Measurements from ENCODE around the gene DPYSL4. TPM values are rescaled to one million over a fixed set of nuclear protein-coding genes. Genes with fewer than 3 reads are reported as not detected.

DPYSL4 gene
- total RNA-seq, 2 donors from 2014 or later: 0.27 to 0.44 TPM

GRCh38 chr10:132144086-132144485 lies 42.7 kb upstream of the DPYSL4 start:
- no peaks in the 10 kb centered on the region for H3K9me3 ChIP-seq
- DNase-seq: no peak
- TF ChIP-seq, protein P1, sequence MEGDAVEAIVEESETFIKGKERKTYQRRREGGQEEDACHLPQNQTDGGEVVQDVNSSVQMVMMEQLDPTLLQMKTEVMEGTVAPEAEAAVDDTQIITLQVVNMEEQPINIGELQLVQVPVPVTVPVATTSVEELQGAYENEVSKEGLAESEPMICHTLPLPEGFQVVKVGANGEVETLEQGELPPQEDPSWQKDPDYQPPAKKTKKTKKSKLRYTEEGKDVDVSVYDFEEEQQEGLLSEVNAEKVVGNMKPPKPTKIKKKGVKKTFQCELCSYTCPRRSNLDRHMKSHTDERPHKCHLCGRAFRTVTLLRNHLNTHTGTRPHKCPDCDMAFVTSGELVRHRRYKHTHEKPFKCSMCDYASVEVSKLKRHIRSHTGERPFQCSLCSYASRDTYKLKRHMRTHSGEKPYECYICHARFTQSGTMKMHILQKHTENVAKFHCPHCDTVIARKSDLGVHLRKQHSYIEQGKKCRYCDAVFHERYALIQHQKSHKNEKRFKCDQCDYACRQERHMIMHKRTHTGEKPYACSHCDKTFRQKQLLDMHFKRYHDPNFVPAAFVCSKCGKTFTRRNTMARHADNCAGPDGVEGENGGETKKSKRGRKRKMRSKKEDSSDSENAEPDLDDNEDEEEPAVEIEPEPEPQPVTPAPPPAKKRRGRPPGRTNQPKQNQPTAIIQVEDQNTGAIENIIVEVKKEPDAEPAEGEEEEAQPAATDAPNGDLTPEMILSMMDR (IDR thresholded peaks at IDR 0.05): no peak
- no peaks in the 10 kb centered on the region for H3K4me1 ChIP-seq
- no peak overlapping the region for H3K27ac ChIP-seq
- intact Hi-C loops (cut with DNase I): loop anchor here (5.0 kb wide), 1 partner anchor 257 kb away; no protein-coding TSS in a partner anchor
- H3K27me3 ChIP-seq: peaks cover 4% of the 10 kb centered on the region
- H3K4me3 ChIP-seq: no peak overlapping the region
- H3K9ac ChIP-seq (ENCODE audit: low read depth in 2 of 2, low read length in 2 of 2): no peak overlapping the region
- no peaks in the 10 kb centered on the region for H3K36me3 ChIP-seq

DNA sequence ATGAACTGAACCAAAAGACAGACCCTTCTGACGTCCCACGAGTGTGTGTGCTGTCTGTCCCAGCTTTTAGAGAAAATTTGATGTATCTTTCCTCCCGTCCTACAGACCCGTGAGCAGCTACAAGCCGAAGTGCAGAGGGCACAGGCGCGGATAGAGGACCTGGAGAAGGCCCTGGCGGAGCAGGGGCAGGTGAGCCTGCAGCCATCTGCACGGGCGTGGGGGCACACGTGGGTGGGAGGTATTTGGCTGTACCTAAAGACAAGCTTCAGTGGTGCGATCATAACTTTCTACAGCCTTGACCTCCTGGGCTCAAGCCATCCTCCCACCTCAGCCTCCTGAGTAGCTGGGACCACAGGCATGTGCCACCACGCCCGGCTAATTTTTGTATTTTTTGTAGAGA lies 41.7 kb upstream of the DPYSL4 start:
- Histone ChIP-seq H3K9me3 (no peaks in the 10 kb centered on the region), H3K9ac (ENCODE audit: low read depth in 2 of 2, low read length in 2 of 2) (no peak overlapping the region), H3K27me3 (peaks cover 4% of the 10 kb centered on the region), H3K36me3 (no peaks in the 10 kb centered on the region), H3K4me3 (no peak overlapping the region), H3K27ac (no peak overlapping the region), H3K4me1 (no peaks in the 10 kb centered on the region)
- DNase-seq: no peak
- intact Hi-C loops (cut with DNase I): no loop called here
- TF ChIP-seq, protein P1 (IDR thresholded peaks at IDR 0.05): no peak

- Histone ChIP-seq H3K36me3 (no peaks in the 10 kb centered on the region), H3K9ac (ENCODE audit: low read depth in 2 of 2, low read length in 2 of 2) (no peak overlapping the region), H3K27ac (no peak overlapping the region), H3K27me3 (peaks cover 4% of the 10 kb centered on the region), H3K4me1 (no peaks in the 10 kb centered on the region), H3K4me3 (no peak overlapping the region), H3K9me3 (no peaks in the 10 kb centered on the region)
- intact Hi-C loops (cut with DNase I): no loop called here
- TF ChIP-seq, protein P1 (IDR thresholded peaks at IDR 0.05): no peak
- DNase-seq: no peak
Observed at GRCh38 chr10:132145521-132146185, 41.1 kb upstream of the DPYSL4 start.

DNA sequence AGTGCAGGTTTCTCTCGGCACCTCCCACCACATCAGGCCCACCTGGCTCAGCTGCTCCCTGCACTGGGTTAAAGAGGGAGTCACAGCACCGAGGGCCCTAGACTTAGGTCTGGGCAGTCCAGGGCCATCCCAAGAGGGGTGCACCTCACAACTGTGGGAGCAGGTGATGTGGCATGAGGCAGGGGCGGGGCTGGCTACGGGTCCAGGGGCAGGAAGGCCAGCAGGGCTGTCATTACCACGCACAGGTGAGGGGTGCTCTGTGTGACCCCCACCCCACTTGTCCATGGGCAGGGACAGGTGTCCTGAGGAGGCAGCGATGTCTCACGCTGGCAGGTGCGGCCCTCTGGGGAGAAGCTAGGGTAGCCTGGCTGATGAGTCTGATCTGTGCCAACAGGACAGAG lies 40.5 kb upstream of the DPYSL4 start:
- Histone ChIP-seq H3K36me3 (no peaks in the 10 kb centered on the region), H3K4me3 (no peak overlapping the region), H3K4me1 (no peaks in the 10 kb centered on the region), H3K27me3 (peaks cover 4% of the 10 kb centered on the region), H3K9me3 (no peaks in the 10 kb centered on the region), H3K9ac (ENCODE audit: low read depth in 2 of 2, low read length in 2 of 2) (no peak overlapping the region), H3K27ac (no peak overlapping the region)
- DNase-seq: no peak
- intact Hi-C loops (cut with DNase I): no loop called here
- TF ChIP-seq, protein P1 (IDR thresholded peaks at IDR 0.05): no peak

- no peak overlapping the region for H3K4me3 ChIP-seq
- no peaks in the 10 kb centered on the region for H3K9me3 ChIP-seq
- DNase-seq: no peak
- H3K4me1 ChIP-seq: no peaks in the 10 kb centered on the region
- H3K36me3 ChIP-seq: no peaks in the 10 kb centered on the region
- H3K27me3 ChIP-seq: peaks cover 4% of the 10 kb centered on the region
- TF ChIP-seq, protein P1 (IDR thresholded peaks at IDR 0.05): no peak
- intact Hi-C loops (cut with DNase I): no loop called here
- H3K9ac ChIP-seq (ENCODE audit: low read depth in 2 of 2, low read length in 2 of 2): no peak overlapping the region
- no peak overlapping the region for H3K27ac ChIP-seq
Observed at GRCh38 chr10:132146941-132147915, 39.5 kb upstream of the DPYSL4 start.

All from colonic mucosa (tissue), 4 donors.